Measurements from ENCODE around the gene PLEKHA7. TPM values are rescaled to one million over a fixed set of nuclear protein-coding genes. Genes with fewer than 3 reads are reported as not detected.

The PLEKHA7 gene
- total RNA-seq, 1 donor from 2014 or later: 37.5 TPM

GRCh38 chr11:16783321-16783801, 230.9 kb downstream of the PLEKHA7 start:
- DNase-seq (ENCODE audit: low read depth): no peak
- no peak overlapping the region for H3K4me3 ChIP-seq (ENCODE audit: low read depth, low read length)
- TF ChIP-seq CTCF (conservative IDR thresholded peaks at IDR 0.05; ENCODE audit: low read depth, low read length): no peak

GRCh38 chr11:16781936-16782919, 232.0 kb downstream of the PLEKHA7 start:
- H3K4me3 ChIP-seq (ENCODE audit: low read depth, low read length): no peak overlapping the region
- no peak for TF ChIP-seq CTCF (conservative IDR thresholded peaks at IDR 0.05; ENCODE audit: low read depth, low read length)
- DNase-seq (ENCODE audit: low read depth): no peak

GRCh38 chr11:16780698-16781550, 233.3 kb downstream of the PLEKHA7 start:
- no peak for DNase-seq (ENCODE audit: low read depth)
- H3K4me3 ChIP-seq (ENCODE audit: low read depth, low read length): no peak overlapping the region
- no peak for TF ChIP-seq CTCF (conservative IDR thresholded peaks at IDR 0.05; ENCODE audit: low read depth, low read length)

GRCh38 chr11:16780146-16780545, 234.1 kb downstream of the PLEKHA7 start:
- no peak for DNase-seq (ENCODE audit: low read depth)
- H3K4me3 ChIP-seq (ENCODE audit: low read depth, low read length): no peak overlapping the region
- TF ChIP-seq CTCF (conservative IDR thresholded peaks at IDR 0.05; ENCODE audit: low read depth, low read length): no peak

- H3K4me3 ChIP-seq (ENCODE audit: low read depth, low read length): no peak overlapping the region
- DNase-seq (ENCODE audit: low read depth): no peak
- no peak for TF ChIP-seq CTCF (conservative IDR thresholded peaks at IDR 0.05; ENCODE audit: low read depth, low read length)
Measured at GRCh38 chr11:16779436-16779835, 234.8 kb downstream of the PLEKHA7 start.

DNA sequence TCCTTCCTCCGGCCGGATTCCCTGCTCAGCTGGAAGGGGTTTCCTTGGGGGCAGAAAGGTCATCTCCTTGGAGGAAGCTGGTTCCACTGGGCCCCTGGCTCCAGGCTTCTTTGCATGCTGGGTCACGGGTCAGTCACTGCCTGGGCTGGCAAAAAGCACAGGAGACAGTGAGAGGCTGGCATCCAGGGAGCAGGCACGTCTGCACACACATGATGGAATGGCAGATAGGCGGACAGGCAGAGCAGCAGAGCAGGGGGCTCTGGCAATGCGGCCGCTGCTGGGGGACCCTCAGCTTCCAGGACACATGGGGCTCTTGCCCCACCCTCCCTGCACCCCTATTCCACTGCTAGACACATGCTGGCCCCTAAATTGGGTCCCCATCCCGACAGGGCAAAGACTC, 235.3 kb downstream of the PLEKHA7 start:
- no peak for DNase-seq (ENCODE audit: low read depth)
- no peak for TF ChIP-seq CTCF (conservative IDR thresholded peaks at IDR 0.05; ENCODE audit: low read depth, low read length)
- no peak overlapping the region for H3K4me3 ChIP-seq (ENCODE audit: low read depth, low read length)
